Measurements from ENCODE around the gene MED20.

DNA sequence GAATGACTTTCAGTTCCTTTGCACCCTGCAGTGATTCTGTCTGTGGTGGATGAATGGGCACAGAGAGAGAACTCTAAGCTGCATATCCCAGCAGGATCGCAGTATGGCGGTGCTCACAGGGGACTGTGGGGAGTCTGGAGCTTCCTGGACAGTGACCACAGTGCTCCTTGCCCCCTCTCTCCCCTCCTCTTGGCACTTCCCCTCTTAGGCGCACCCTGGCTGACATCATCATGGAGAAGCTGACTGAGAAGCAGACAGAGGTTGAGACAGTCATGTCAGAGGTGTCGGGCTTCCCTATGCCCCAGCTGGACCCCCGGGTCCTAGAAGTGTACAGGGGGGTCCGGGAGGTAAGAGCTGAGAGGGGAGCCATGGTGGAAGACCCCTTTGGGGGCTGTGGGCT, 9.0 kb upstream of the MED20 start:
- TF ChIP-seq ARNT (IDR thresholded peaks at IDR 0.05) (no peak), SUZ12 (IDR thresholded peaks at IDR 0.05) (no peak), L3MBTL2 (conservative IDR thresholded peaks at IDR 0.05) (no peak), SP1 (IDR thresholded peaks at IDR 0.05) (no peak), FOXK2 (IDR thresholded peaks at IDR 0.05) (no peak), FOXA1 (IDR thresholded peaks at IDR 0.05) (no peak), FOXM1 (IDR thresholded peaks at IDR 0.05; ENCODE audit: borderline replicate concordance) (no peak), HDGF (IDR thresholded peaks at IDR 0.05; ENCODE audit: borderline replicate concordance) (no peak), TARDBP (IDR thresholded peaks at IDR 0.05) (no peak), CTBP1 (IDR thresholded peaks at IDR 0.05; ENCODE audit: borderline replicate concordance) (no peak)
- TF ChIP-seq, protein P1, sequence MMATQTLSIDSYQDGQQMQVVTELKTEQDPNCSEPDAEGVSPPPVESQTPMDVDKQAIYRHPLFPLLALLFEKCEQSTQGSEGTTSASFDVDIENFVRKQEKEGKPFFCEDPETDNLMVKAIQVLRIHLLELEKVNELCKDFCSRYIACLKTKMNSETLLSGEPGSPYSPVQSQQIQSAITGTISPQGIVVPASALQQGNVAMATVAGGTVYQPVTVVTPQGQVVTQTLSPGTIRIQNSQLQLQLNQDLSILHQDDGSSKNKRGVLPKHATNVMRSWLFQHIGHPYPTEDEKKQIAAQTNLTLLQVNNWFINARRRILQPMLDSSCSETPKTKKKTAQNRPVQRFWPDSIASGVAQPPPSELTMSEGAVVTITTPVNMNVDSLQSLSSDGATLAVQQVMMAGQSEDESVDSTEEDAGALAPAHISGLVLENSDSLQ (IDR thresholded peaks at IDR 0.05): no peak
